Measurements from ENCODE around the gene MGAT1. TPM values are rescaled to one million over a fixed set of nuclear protein-coding genes. Genes with fewer than 3 reads are reported as not detected.

The MGAT1 gene
- polyA plus RNA-seq, 3 donors, result 231 to 523 (median 385) TPM

DNA sequence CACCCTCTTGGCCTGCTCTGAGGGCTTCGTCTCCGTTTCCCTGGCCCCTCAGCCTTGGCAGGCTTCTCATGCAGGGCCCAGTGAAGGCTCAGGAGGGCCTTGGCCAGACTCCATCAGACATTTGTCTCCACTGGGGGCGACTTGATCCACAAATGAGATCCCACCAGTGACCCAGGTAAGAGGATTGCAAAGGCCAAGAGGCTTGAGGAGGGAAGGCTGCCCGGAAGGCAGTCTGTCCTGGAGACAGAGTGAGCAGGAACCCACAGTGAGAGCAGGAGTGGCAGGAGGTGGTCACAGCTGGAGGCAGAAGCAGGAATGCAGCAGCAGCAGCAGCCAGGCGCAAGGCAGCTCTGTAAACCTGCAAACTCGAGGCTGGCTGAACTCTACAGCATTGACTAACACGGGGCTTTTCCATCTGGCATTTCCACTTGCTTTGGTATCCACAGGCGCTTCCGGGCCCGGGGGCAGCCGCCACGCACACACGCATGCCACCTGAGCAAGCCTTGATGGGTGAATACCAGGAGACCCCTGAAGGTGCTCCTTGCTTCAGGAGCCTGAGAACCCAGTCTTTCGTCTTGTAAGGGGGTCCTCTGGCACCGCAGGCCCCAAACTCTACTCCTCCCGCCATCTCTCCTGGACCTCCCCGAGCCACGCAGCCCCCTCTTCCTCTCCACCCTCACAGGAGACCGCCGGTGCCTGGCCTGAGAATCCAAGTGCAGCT, 14.7 kb downstream of the MGAT1 start:
- WGBS (ENCODE audit: insufficient coverage), result 88% methylated on average over 18 of the region's 20 CpGs
- peaks cover 56% of the 10 kb centered on the region for H3K79me2 ChIP-seq (ENCODE audit: insufficient read depth, low read length)
- no peak overlapping the region for H3K4me3 Mint-ChIP-seq
- no peaks in the 10 kb centered on the region for H3K9me3 Mint-ChIP-seq
- no peaks in the 10 kb centered on the region for H3K4me1 ChIP-seq (ENCODE audit: control insufficient read depth in 1 of 2, insufficient read depth in 2 of 2, low read length in 2 of 2)
- no peak overlapping the region for H3K4me3 ChIP-seq (replicated peaks in 1 of 3; ENCODE audit: low read depth in 2 of 3, low read length in 3 of 3)
- H4K20me1 ChIP-seq (ENCODE audit: insufficient read depth, low read length), result peaks cover 100% of the 10 kb centered on the region
- no peak overlapping the region for H3K9ac ChIP-seq (ENCODE audit: insufficient read depth, low read length, poor library complexity, severe bottlenecking)
- H2AFZ ChIP-seq (ENCODE audit: insufficient read depth, low read depth, low read length, poor library complexity, severe bottlenecking), result no peak overlapping the region
- peak overlapping the region in 5 of 7 donors; percentile 6 to 79 (median 59) for H3K27ac Mint-ChIP-seq
- no peaks in the 10 kb centered on the region for H3K9me3 ChIP-seq (replicated peaks in 1 of 2; ENCODE audit: control insufficient read depth in 1 of 2, insufficient read depth in 1 of 2, low read length in 2 of 2)
- DNase-seq, result no peak
- H3K4me1 Mint-ChIP-seq, result peaks cover 41% of the 10 kb centered on the region
- H3K4me2 ChIP-seq (replicated peaks; ENCODE audit: extremely low read depth, low read length, poor library complexity, severe bottlenecking), result no peak overlapping the region
- intact Hi-C loops (cut with micrococcal nuclease), result loop anchor here in 1 of 2 donors (10.0 kb wide), 1 partner anchor 367 kb away; no protein-coding TSS in a partner anchor
- no peak overlapping the region for H3K27ac ChIP-seq (ENCODE audit: low read depth in 1 of 2, low read length in 2 of 2)
- H3K36me3 ChIP-seq (replicated peaks in 1 of 2; ENCODE audit: control insufficient read depth in 1 of 2, insufficient read depth in 2 of 2, low read length in 2 of 2), result peaks cover 52 to 69% of the 10 kb centered on the region in 2 donors
- no peaks in the 10 kb centered on the region for H3K27me3 ChIP-seq (ENCODE audit: control insufficient read depth in 2 of 2, insufficient read depth in 2 of 2, low read length in 2 of 2)
- no peaks in the 10 kb centered on the region for H3K27me3 Mint-ChIP-seq (ENCODE audit: low read depth in 3 of 3)
- peaks cover 55 to 66% of the 10 kb centered on the region in 2 donors for H3K36me3 Mint-ChIP-seq
- no peak for TF ChIP-seq CTCF (IDR thresholded peaks at IDR 0.05)

GRCh38 chr5:180786531-180787398, 15.8 kb downstream of the MGAT1 start:
- 17% methylated on average over 8 of the region's 21 CpGs for WGBS (ENCODE audit: insufficient coverage)
- intact Hi-C loops (cut with micrococcal nuclease), result loop anchor here in 1 of 2 donors (10.0 kb wide), 1 partner anchor 368 kb away; no protein-coding TSS in a partner anchor
- Mint-ChIP-seq H3K4me1 (peaks cover 44% of the 10 kb centered on the region), H3K27ac (peak overlapping the region; percentile 31 to 84 (median 74)), H3K4me3 (no peak overlapping the region), H3K9me3 (peaks cover 0 to 2% (median 0%) of the 10 kb centered on the region in 7 donors), H3K36me3 (peaks cover 46 to 55% of the 10 kb centered on the region in 2 donors), H3K27me3 (ENCODE audit: low read depth in 3 of 3) (no peaks in the 10 kb centered on the region)
- peak overlapping the region; percentile 14 to 63 for H3K27ac ChIP-seq (ENCODE audit: low read depth in 1 of 2, low read length in 2 of 2)
- no peak overlapping the region for H2AFZ ChIP-seq (ENCODE audit: insufficient read depth, low read depth, low read length, poor library complexity, severe bottlenecking)
- no peak for TF ChIP-seq CTCF (IDR thresholded peaks at IDR 0.05)
- no peak overlapping the region for H3K4me2 ChIP-seq (replicated peaks; ENCODE audit: extremely low read depth, low read length, poor library complexity, severe bottlenecking)
- no peaks in the 10 kb centered on the region for H3K9me3 ChIP-seq (replicated peaks in 1 of 2; ENCODE audit: control insufficient read depth in 1 of 2, insufficient read depth in 1 of 2, low read length in 2 of 2)
- no peak for DNase-seq
- peaks cover 42 to 58% of the 10 kb centered on the region in 2 donors for H3K36me3 ChIP-seq (replicated peaks in 1 of 2; ENCODE audit: control insufficient read depth in 1 of 2, insufficient read depth in 2 of 2, low read length in 2 of 2)
- no peaks in the 10 kb centered on the region for H3K4me1 ChIP-seq (ENCODE audit: control insufficient read depth in 1 of 2, insufficient read depth in 2 of 2, low read length in 2 of 2)
- no peak overlapping the region for H3K4me3 ChIP-seq (replicated peaks in 1 of 3; ENCODE audit: low read depth in 2 of 3, low read length in 3 of 3)
- peaks cover 45% of the 10 kb centered on the region for H3K79me2 ChIP-seq (ENCODE audit: insufficient read depth, low read length)
- no peaks in the 10 kb centered on the region for H3K27me3 ChIP-seq (ENCODE audit: control insufficient read depth in 2 of 2, insufficient read depth in 2 of 2, low read length in 2 of 2)
- no peak overlapping the region for H3K9ac ChIP-seq (ENCODE audit: insufficient read depth, low read length, poor library complexity, severe bottlenecking)
- peaks cover 100% of the 10 kb centered on the region for H4K20me1 ChIP-seq (ENCODE audit: insufficient read depth, low read length)
